Hippocampal formation (tissue), 2 donors: ENCODE data around the gene PPFIA1.

ENCODE experiments used
- DNase-seq, 2 donors: peaks; one replicate each; lab custom pipeline; 2025; lab: John Stamatoyannopoulos, UW

PPFIA1 gene

DNA sequence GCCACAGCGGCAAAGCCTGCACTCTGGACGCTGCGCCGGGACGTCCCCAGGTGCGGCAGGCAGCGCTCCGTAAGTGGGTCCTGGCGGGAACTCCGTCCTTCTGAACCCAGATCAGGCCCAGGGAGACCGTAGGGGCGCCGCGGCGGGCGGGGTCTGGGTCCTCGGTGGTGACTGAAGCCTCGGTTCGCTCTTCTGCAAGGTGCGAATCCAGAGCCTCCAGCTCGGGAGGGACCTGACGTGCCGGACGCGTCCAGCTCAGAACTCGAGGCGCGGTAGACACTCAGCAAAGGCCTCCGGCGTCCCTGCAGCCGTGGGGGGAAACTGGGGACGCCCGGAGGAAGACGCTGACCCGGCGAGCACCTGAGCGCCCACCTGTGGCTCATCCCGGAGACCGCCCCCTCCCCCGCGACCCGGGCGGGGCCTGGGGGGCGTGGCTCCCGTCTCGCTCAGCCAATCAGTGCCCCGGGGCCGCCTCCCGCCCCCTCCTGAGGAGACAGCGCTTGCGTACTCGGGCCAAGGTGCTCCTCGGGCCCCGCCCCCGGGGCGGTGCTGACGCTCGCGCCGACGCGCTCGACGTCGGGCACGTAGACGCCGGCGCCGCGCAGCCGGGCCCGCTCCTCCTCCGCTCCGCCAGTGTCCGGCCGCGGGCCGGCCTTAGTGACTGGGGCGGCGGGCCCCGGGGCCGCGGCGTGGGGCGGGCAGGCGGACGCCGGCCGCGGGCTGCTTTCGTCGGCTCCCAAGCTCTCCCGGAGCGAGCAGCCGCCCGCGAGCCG, at the start of gene PPFIA1:
Gene PPFIA1 (plus strand): TSS at position 587 of the 773 bp plus-strand sequence. CDS start 1,483 bp downstream, outside the sequence.
- DNase-seq = peak; percentile 87 to 91

DNA sequence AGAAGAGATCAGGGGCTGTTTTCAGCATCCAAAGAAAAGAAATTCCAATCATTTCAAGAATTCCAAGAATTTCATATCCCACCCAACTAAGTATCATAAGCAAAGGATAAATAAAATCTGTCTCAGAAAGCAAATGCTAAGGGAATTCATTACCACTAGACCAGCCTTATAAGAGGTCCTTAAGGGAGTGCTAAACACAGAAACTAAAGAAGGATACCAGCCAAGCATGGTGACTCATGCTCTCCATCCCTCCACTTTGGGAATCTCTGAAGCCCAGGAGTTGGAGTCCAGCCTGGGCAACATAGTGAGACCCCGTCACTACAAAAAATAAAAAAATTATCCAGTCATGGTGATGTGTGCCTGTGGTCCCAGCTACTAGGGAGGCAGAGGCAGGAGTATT, 49.6 kb upstream of the PPFIA1 start:
- DNase-seq = no peak

GRCh38 chr11:70225681-70226177, 44.8 kb upstream of the PPFIA1 start:
- DNase-seq = no peak

DNA sequence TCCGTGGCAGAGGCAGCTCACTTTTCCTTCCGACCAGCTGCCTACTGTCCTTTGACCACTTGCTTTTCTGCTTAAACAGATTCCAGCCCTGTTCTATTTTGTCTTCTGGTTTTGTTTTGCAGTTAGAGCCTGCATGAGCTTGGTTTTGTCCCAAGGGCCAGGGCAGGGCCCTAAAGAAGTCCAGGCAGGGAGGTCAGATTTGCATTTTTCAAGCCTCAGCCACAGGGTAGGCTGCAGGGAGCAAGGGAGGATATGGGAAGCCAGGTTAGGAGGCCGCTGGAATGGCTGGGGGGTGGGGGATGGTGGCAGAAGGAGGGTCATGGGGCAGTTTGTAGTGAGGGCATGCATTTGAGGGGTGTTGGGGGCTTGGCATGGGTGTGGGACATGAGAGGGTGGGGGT, 44.3 kb upstream of the PPFIA1 start:
- no peak for DNase-seq

DNA sequence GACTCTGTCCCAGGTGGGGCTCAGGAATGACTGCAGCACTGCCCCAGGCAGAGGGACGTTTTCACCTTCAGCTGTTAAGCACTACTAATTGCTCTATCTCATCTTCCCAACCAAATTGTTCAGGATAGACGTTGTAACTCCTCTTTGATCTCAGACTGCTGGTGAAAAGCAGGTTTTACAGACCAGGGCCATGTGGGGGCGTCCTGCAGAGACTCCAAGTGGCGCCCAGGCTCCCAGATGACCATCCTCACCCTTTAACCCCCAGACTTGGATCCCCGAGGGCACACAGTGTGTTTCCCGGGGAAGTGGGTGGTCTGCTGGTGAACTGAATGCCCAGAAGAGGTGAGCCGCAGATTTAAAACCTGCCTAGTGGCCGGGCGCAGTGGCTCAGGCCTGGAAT, 43.5 kb upstream of the PPFIA1 start:
- no peak for DNase-seq

DNA sequence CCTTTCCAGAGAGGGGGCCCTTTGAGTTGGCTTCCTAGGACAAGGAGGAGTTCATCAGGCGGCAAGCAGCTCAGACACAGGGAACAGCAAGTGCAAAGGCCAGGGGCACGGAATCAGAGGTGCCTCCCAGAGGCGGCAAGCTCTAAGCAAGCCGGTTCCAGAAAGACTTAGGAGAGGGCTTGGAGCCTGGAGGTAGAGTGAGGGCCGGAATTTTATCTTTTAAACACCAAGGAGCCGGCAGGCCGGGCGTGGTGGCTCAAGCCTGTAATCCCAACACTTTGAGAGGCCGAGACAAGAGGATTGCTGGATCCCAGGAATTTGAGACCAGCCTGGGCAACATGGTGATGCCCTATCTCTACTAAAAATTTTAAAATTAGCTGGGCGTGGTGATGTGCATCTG, 40.8 kb upstream of the PPFIA1 start:
- DNase-seq = no peak

DNA sequence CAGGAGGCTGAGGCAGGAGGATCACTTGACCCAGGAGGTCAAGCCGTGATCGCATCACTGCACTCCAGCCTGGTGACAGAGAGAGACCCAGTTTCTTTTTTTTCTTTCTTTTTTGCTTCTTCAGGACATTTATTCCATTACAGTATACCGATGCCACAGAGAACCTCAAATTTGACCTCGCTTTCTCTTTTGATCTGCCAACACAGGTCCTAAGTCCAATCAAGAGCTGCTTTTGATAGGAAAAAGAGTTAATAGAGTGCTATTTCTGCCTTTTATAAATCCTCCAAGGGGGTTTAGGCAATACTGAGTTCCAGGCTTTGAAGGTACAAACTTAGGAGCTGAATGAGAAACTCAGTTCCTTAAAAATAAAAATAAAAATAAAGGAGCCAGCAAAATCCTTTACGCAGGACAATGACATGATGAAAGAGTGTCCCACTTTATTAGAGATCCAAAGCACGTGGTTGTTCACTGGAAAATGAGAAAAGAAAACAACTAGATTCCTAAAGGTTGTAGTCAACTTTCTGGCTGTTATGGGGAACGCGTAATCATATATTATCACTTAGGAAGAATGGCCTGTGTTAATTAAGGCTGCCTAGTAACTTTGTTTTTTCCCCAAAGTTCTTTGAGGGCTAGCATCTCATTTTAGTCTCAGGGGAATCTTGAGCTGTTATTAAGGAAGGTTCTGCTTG, 40.2 kb upstream of the PPFIA1 start:
- DNase-seq = no peak

DNA sequence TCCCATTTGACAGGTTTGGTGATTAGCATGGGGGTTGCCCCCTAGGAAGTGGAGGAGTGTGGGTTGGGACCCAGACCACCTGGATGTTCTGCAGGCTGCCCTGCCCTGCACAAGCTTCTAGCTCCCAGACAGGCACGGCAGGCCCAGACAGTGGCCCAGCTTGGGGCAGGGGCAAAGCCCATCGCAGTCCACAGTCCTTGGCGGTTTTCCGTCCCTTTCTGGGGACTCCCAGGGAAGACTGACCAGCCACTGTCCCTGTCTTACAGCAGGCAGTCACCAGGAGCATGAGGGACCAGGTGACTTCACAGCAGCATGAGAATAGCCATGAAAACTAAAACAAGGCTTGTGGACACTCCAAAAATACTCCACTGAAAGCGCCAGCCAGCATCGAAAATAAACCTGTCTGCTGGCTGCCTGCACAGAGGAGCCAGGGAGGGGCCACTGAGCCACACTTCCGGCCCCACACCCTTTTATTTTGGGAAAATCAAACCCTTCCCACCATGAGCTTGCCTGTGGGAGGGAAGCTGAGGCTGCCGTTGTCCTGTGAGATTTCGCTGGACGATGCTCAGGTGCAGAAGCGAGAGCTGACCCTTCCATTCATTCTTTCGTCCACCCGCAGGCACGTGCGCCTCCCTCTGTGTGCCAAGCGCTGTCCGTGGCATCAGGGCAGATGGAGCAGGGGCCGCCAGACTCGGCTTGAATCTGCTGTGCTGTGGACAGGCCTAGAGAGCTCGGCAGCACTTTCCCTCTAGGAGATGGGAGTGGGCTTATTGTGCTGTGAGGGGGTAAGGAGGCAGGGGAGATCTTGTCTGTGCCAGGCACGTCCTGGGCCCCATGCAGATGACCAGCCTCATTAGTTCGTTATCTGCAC, 39.4 kb upstream of the PPFIA1 start:
- DNase-seq = no peak

DNA sequence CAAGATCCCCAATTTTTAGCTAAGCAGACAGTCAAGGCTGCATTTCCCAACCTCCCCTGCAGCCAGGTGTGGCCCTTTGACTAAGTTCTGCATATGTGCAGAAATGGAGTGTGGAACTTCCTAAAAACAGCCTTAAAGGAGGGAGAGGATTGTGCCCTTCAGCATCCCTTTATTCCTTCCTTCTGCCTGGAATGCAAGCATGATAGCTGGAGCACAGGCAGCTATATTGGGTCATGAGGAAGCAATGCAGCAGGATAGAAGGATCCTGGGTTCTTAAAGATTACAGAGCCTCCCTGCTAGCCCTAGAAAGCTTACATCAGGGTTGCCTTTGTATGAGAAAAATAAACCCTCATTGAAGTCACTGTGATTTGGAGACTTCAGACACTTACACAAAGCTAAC, 37.5 kb upstream of the PPFIA1 start:
- no peak for DNase-seq

GRCh38 chr11:70233511-70233934, 37.0 kb upstream of the PPFIA1 start:
- DNase-seq = no peak

DNA sequence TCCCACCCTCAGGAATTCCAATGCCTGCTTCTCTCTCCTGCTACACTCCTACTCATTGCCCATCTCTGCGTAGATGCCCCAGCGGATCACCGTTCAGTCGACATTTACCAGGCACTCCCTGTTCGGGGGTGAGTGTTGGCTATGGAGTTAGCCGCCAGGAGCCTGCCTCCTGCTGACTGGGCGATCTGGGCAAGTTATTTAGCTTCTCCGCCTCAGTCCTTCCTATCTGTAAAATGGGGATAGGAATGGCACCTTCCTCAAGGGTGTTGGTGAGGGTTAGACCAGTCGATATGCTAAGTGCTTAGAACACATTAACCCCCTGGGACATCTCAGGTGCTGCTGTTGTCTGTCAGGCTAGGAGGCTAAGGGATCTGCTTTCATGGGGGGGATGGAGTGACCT, 36.5 kb upstream of the PPFIA1 start:
- DNase-seq = no peak

DNA sequence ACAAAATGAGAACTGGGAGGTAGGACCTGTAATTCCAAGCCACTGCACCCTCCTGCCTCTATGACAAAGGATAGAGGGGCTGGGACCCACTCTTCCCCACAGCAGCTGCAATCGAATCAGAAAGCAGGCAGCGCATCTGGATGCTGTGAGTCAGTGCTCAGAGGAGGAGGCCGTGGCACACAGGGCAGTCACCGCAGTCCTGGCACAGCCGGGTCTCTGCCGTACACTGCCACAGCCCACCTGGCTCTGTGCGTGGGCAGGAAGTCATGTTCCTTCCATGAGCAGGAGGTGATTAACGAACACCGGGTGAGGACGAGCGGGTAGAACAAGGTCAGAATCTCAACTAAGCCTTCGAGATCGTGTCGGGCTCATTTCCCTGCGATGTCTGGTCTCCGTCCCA, 30.2 kb upstream of the PPFIA1 start:
- no peak for DNase-seq

GRCh38 chr11:70241709-70242108, 28.8 kb upstream of the PPFIA1 start:
- no peak for DNase-seq

DNA sequence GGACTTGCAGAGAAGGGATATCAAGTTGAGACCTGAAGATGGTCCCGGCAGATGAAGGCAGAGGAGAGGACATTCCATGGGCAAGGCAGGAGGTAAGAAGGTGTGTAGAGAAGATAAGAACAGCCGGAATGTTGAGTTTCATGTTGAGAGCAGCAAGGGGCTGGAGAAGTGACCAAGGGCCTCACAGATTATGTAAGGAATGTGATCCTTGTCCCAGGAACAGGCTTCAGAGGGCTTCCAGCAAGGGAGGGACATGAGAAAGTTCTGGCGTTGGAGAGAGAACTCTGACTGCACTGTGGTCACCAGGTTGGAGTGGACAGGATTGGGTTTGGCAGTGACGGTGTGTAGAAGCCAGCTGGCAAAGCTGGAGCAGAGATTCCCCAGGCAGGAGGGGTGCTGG, 27.6 kb upstream of the PPFIA1 start:
- no peak for DNase-seq

DNA sequence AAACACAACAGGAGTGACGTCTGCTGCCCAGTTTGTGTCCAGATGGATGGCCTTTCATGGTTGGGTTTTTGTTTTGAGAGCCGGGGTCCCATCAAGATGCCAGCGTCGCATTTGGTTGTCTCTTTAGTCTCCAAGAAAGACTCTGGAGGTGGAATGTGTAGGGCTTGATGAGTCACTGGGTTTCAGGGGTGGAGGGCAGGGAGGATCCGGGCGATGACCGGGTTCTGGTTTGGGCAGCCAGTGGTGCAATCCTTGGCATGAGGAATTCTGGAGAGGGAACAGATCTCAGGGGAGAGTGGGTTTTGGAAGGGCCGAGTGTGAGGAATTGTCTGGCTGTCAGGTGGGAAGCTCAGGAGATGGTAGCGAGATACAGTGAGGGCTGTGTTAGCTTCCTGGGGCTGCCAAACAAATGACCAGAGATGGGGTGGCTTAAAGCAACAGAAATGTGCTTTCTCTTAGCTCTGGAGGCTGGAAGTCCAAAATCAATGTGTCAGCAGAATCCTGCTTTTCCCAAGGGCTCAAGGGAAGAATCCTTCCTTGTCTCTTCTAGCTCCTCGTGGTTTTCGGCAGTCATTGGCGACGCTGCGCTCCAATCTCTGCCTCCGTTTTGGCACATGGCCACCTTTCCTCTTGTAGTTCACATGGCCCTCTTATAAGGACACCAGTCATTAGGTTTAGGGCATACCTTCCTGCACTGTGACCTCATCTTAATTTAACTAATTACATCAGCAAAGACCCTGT, 26.4 kb upstream of the PPFIA1 start:
- DNase-seq = no peak

DNA sequence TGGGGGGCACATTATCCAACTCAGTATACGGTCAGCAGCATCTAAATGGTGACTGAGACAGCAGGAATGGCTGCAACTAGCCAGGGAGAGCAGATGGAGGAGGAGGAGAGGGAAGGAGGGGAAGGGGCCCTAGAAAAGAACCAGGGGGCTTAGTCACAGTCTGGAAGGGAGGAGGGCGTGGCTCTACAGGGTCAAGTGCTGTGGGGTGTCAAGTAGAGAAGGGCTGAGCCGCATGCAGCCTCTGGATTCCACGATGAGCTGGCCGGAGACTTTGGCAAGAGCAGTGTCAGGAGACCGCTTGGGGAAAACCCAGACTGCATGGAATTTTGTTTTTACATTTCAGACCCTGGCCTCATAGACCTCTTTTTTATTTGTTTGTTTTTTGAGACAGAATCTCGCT, 25.8 kb upstream of the PPFIA1 start:
- DNase-seq = no peak

DNA sequence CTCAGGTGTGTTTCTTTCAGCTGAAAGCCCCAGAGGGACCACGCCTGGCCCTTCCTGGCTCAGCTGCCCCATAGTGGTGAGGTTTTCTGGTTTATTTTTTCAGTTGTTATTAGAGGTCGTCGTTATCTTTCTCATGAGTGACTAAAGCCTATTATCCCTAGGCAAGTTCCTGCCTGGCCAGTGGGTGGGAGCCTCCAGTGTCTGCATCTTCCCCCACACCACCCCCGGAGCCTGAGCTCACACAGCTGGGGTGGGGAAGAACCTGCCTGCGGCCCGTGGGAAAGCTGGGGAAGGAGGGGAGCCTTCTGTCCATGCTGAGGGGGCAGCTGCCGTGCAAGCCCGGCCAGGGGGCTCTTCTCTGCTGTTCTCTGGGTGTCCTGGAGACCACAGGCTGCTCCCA, 24.3 kb upstream of the PPFIA1 start:
- DNase-seq = no peak

- no peak for DNase-seq
These were observed 23.3 kb upstream of the PPFIA1 start for GRCh38 chr11:70247042-70247709.

- DNase-seq = no peak
These were observed 22.8 kb upstream of the PPFIA1 start for GRCh38 chr11:70247710-70248072.

DNA sequence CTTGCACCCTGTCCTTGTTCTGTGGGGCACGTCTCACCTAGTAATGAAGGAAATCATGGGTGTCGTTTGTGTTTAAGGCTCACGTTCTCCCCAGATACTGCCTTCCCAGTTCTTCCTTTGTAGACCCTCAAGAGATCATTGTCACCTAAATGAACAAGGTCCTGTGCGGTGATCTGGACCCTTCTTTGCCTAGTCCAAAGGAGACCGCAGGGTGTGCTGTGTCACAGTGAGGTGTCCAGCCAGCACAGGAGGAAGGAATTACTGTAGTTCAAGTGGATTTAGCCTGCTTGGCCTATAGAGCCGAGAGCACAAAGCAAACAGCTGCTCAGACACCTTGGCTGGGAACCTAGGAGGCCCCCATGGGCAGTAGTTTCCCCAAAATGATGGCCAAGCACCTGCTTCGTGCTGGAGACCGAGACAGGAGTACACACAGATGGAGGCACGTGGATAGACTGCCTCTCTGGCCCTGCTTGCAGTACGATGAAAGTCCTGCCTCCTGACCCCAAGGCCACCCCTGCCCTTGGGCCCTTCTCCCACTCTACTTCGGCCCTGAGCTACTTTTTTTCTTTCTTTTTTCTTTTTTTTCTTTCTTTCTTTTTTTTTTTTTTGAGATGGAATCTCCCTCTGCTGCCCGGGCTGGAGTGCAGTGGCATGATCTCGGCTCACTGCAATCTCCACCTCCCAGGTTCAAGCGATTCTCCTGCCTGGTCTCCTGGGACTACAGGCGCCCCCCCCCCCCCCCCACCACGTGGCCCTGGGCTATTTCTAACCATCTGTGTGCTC, 19.4 kb upstream of the PPFIA1 start:
- no peak for DNase-seq
